Left ventricle myocardium superior (tissue), 1 donor: Measurements from ENCODE around the gene NTSR2. TPM values are rescaled to one million over a fixed set of nuclear protein-coding genes. Genes with fewer than 3 reads are reported as not detected.

Experiments used
- ATAC-seq: fragments of 200-7000 bp; cut with Tn5 transposase; one replicate; pipeline ENCODE4 v1.9.1; 2020; ENCODE audit warnings: mild to moderate bottlenecking, moderate library complexity
- DNase-seq: peaks from one replicate; pipeline ENCODE4 v3.0.0-alpha.2; 2020
- intact Hi-C: fragments of 100-400 bp; cut with micrococcal nuclease; formaldehyde crosslinking; loops from one replicate; pipeline ENCODE4 v1.11.0; 2022
- long read RNA-seq: library from polyadenylated mRNA; unstranded; transcript quantifications from one replicate; pipeline ENCODE4 v2.0.0, GENCODE V29; 2021
- total RNA-seq: library from RNA; stranded (reverse); fragmentation: NEBNext Ultra II Directional; extraction: Animal tissue kit (Norgen Biotek cat#: 25700); gene quantifications from one replicate; pipeline ENCODE4 v1.2.1, GENCODE V29; 2021
- donor health status: DM: no; HTN: yes; CAD: no; lungs with severe emphysema.

The NTSR2 gene
- not detected for total RNA-seq
- long read RNA-seq: 0 reads

DNA sequence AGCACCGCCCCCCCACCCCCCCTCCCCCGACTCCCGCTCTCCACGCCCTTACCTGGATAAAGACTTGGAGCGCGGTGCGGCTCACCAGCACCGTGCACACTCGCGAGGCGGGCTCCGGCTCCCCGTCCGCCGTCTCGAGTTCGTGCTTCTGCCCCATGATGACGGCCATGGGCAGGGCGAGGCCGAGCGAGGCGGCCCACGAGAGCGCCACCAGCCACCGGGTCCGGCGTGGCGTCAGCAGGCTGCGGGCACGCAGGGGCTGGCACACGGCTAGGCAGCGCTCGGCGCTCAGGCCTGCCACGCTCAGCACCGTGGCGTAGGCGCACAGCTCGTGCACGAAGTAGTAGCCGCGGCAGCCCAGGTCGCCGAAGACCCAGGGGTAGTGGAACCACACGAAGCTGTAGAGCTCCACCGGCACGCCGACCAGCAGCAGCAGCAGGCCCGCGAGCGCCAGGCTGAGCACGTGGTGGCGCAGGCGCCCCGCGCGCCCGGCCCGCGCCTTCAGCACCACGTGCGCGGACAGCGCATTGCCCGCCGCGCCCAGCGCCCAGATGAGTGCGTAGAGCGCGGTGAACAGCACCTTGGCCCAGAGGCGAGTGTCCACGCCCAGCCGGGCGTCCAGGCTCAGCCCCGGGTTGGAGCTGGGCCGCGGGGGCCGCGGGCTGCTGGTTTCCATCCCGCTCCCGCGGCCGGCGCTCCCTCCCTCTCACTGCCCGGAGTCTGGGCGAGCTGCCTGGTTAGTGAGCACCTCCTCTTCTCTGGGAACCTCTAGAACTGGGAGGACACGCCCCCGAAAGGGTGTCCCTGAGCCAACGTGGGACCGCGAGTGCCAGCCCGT lies at the start of gene NTSR2:
TSS of gene NTSR2 (minus strand) at position 742 of the 838 bp plus-strand sequence. CDS start at position 676, 66 bp downstream.
- peak; percentile 83 for DNase-seq
- intact Hi-C loops: no loop called here
- peak; percentile 96 for ATAC-seq

GRCh38 chr2:11719230-11719977 lies 49.4 kb upstream of the NTSR2 start:
- ATAC-seq (no peak), DNase-seq (no peak)
- intact Hi-C loops: no loop called here

GRCh38 chr2:11718606-11719005 lies 48.6 kb upstream of the NTSR2 start:
- DNase-seq: no peak
- intact Hi-C loops: no loop called here
- no peak for ATAC-seq

- intact Hi-C loops: no loop called here
- DNase-seq (no peak), ATAC-seq (no peak)
Observed at GRCh38 chr2:11717623-11718022, 47.6 kb upstream of the NTSR2 start.

GRCh38 chr2:11716689-11717321 lies 46.8 kb upstream of the NTSR2 start:
- intact Hi-C loops: no loop called here
- peak; percentile 70 for ATAC-seq
- no peak for DNase-seq

- DNase-seq (no peak), ATAC-seq (no peak)
- intact Hi-C loops: no loop called here
Observed at GRCh38 chr2:11715987-11716652, 46.1 kb upstream of the NTSR2 start.

- intact Hi-C loops: no loop called here
- no peak for ATAC-seq
Observed at GRCh38 chr2:11713815-11714214, 43.8 kb upstream of the NTSR2 start.

DNA sequence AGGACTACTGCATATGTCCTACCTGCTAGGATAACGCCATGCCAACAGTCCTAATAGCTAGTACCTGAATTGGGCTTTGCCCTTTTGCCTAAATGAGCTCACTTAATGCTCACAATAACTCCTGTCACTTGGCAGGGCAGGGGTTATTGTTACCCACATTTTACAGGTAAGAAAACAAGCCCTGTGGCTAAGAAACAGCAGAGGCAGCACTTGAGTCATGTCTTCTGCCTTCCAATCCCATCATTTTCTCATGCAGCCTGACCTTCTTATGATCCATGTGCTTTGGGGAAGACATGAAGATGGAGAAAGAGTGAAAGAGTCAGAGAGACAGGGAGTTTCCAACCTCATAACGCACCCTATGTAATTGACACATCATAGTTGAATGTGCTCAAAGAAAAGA lies 42.9 kb upstream of the NTSR2 start:
- DNase-seq: no peak
- intact Hi-C loops: no loop called here

More at GRCh38 chr2:11713815-11714214, 43.8 kb upstream of the NTSR2 start:
- no peak for DNase-seq

GRCh38 chr2:11711751-11712150 lies 41.8 kb upstream of the NTSR2 start:
- ATAC-seq (no peak), DNase-seq (no peak)
- intact Hi-C loops: no loop called here

More for the DNA sequence above, 42.9 kb upstream of the NTSR2 start:
- ATAC-seq: no peak

DNA sequence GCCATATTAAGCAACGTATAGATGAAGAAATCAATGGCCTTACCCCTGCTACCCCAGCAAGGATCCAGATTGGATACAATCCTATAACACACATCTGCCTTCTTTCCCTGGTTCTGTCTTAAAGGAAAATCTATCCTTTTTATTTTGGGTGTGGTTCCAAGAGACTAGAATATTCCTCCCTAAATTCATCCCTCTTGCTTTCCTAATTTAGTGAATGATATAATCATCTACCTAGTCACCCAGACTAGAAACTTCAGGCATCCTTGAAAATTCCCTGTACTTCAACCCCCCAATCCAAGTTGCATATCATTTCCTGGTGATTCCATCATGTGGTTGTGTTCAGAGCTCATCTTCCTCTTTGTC lies 41.3 kb upstream of the NTSR2 start:
- intact Hi-C loops: no loop called here
- ATAC-seq: no peak

GRCh38 chr2:11710632-11711353 lies 40.8 kb upstream of the NTSR2 start:
- ATAC-seq: no peak
- intact Hi-C loops: no loop called here
- DNase-seq: no peak

More for the DNA sequence above, 41.3 kb upstream of the NTSR2 start:
- DNase-seq: no peak

- peak; percentile 47 for ATAC-seq
Observed at GRCh38 chr2:11710210-11710609, 40.2 kb upstream of the NTSR2 start.

GRCh38 chr2:11709293-11709692 lies 39.3 kb upstream of the NTSR2 start:
- intact Hi-C loops: no loop called here
- no peak for DNase-seq
- no peak for ATAC-seq

More at GRCh38 chr2:11710210-11710609, 40.2 kb upstream of the NTSR2 start:
- DNase-seq: no peak
- intact Hi-C loops: no loop called here

- intact Hi-C loops: no loop called here
- ATAC-seq (no peak), DNase-seq (no peak)
Observed at GRCh38 chr2:11708106-11708505, 38.1 kb upstream of the NTSR2 start.

GRCh38 chr2:11705711-11706110 lies 35.7 kb upstream of the NTSR2 start:
- intact Hi-C loops: no loop called here
- ATAC-seq (no peak), DNase-seq (no peak)

DNA sequence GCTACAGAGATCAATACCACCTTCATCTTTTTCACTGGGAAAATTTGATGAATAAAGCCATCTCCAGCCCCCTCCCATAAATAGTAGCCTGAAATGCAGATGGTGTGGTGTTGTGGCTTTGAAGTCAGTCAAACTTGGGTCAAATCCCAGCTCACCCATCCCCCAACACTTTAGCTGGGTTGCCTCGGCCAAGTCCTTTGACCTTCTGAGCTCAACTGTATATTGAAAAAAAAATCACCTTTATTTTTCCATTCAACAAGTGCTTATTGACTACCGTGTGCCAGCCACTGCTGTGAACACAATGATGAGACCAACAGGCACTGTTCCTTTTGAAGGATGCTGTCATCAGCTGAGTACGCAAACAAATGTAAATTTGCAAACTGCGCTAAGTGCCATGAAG lies 35.1 kb upstream of the NTSR2 start:
- no peak for ATAC-seq
- intact Hi-C loops: no loop called here
- no peak for DNase-seq

DNA sequence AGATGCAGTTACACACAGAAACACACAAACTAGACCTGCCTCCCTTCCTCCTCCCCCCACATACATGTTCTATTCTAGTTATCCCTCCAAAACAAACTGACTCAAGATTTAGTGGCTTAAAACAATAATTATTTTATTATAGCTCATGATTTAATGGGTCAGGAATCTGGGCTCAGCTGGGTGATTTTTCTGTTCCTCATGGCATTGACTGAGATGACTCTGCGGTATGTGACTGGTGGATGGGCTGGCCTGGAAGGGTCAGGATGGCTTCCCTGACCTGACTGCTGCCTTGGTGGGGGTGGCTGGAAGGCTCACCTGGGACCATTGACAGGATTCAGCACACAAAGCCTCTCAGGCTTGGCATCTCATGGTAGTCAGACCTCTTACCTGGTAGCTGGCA lies 33.7 kb upstream of the NTSR2 start:
- ATAC-seq (no peak), DNase-seq (no peak)
- intact Hi-C loops: no loop called here

DNA sequence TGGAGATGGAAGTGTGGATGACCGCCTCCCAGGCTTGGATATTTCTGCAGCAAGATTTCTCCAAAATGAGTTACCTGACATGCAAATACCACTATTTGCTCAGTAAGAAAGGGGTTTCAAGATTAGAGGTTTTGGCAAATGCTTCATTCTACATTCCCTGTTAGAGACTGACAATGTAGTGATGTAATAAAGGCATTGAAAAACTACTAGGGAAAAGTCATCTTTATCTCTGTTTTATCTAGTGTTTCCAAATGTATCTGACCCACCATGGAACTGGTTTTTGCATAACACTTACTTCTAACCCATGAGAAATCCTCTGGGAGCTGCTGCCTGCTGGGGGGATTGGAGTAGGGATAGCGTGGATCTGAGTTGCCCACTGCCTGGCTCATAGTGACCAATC lies 33.0 kb upstream of the NTSR2 start:
- intact Hi-C loops: no loop called here
- DNase-seq (no peak), ATAC-seq (no peak)

DNA sequence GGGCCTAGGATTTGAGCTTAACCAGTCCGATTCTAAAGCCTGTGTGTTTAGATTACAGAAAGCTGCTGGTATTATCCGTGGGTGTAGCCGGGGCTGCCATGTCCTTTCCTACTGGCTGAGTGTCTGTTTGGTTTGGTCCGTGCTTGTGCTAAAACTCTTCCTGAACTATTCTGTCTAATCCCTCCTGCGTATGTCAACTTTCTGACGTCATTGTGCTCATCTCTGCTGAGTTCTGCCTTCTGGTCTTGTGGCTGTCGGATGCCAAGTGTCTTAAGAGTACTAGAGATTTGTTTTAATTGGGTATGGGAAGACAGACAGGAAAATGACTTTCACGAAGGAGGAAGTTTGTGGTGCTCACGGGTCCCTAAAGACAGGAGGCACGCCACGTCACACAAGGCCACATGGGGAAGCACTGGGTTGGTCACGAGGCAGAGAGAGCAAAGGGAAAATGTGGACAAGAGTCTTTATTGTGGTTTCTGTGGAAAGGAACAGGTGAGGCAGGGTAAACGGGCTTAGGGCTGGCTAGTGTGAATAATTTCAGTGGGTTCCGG lies 31.8 kb upstream of the NTSR2 start:
- intact Hi-C loops: no loop called here
- DNase-seq (peak; percentile 53), ATAC-seq (no peak)
